Activated gamma-delta T cell treated with Interleukin-2 at 50 U/mL for 16 hours (primary cell): ENCODE measurements around the gene DNAH6.

Experiments
- DNase-seq: peaks from one replicate; pipeline ENCODE4 v3.0.0-alpha.2; 2020

The DNAH6 gene

DNA sequence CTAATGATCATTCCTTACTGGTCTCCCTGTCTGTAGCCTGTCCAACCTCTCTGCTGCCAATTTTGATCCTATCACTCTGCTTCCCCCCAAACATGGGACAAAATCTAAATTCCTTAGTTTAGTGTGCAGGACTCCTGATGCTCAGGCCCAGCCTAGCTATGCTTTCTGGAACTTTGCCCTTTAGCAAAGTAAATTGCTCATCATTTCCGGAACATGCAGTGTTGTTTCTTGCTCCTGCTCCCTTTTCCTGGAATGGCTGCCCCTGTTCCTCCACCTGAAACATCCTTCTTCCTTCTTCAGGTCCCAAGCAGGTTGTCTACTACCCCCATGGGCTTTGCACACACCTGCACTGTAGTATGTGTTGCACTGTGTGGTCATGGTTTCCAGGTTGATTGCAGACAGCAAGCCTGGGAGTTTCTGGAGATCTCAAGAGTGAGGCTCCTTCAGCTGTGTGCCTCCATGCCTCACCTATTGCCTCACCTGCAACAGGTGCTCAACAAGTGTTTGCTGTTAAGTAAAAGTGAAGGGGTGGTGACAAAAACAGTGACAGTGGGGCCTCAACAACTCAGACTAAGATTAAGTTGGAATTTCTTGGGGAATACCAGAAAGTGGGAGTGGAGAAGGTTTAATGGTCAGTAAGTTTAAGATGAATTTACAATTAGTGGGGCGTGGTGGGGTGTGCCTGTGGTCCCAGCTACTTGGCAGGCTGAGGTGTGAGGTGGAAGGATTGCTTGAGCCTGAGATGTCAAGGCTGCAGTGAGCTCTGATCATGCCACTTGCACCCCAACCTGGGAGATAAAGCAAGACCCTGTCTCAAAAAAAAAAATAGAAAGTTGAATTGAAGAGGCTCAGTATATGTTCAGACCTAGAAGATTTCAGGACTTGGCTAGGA lies 120.0 kb downstream of the DNAH6 start:
- no peak for DNase-seq

- DNase-seq, result no peak
Observed at GRCh38 chr2:84639751-84640150, 123.5 kb downstream of the DNAH6 start.

DNA sequence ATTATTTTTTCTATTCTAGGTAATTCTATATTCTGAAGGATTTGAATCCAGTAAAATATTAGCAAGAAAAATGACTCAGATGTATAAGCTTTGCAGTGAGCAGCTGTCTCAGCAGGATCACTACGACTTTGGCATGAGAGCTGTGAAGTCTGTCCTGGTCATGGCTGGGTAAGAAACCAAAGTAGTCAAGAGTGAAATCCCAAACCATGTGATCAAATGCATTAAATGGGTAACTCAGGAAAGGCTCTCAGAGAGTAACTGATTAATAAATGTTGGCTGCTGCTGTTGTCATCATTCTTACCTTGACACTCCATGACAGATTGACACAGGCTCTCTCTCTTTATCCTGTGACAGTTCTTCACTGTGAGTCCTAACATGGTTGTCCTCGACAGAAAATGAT lies 124.1 kb downstream of the DNAH6 start:
- DNase-seq, result no peak

GRCh38 chr2:84641021-84641420 lies 124.7 kb downstream of the DNAH6 start:
- DNase-seq, result no peak

- no peak for DNase-seq
Observed at GRCh38 chr2:84643991-84644390, 127.7 kb downstream of the DNAH6 start.

GRCh38 chr2:84646514-84646913 lies 130.2 kb downstream of the DNAH6 start:
- DNase-seq, result no peak

DNA sequence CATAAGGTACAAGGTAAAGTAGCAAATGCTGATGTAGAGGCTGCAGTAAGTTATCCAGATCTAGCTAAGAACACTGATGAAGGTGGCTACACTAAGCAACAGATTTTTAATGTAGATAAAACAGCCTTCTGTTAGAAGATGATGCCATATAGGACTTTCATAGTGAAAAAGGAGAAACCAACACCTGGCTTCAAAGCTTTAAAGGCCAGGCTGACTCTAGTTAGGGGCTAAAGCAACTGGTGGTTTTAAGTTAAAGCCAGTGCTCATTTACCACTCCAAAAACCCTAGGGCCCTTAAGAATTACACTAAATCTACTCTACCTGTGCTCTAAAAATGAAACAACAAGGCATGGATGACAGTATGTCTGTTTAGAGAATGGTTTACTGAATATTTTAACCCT lies 131.0 kb downstream of the DNAH6 start:
- DNase-seq, result no peak

- no peak for DNase-seq
Observed at GRCh38 chr2:84649058-84649457, 132.8 kb downstream of the DNAH6 start.

- no peak for DNase-seq
Observed at GRCh38 chr2:84649487-84650142, 133.3 kb downstream of the DNAH6 start.

DNA sequence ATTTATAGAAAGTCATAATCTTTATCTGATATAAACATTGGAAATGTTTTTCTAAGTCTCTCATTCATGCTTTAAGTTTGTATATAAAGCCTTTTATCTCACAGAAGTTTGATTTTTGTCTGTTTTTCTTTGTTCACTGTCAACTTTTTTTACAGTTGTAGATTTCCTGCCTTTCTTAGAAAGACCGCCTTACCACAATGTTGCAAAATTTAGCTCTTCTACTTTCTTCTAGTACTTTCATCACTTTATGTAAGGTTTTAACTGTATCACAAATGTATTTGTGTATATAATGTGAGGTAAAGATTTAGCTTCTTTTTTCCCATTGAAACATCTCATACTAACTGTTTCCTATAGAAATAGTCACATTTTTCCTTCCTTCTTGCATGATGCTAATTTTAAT lies 136.1 kb downstream of the DNAH6 start:
- DNase-seq, result no peak

DNA sequence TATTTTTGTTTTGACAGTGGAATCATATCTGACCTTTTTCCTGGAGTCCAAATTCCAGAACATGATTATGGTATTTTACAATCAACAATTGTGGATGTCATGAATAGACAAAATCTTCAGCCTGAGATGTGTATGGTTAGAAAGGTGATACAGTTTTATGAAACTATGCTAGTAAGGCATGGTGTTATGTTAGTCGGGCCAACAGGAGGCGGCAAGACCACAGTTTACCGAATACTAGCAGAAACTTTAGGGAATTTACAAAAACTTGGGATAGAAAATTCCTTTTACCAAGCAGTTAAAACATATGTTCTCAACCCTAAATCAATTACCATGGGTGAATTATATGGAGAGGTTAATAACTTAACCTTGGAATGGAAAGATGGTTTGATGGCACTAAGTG lies 137.0 kb downstream of the DNAH6 start:
- no peak for DNase-seq

- no peak for DNase-seq
Observed at GRCh38 chr2:84654414-84654813, 138.1 kb downstream of the DNAH6 start.

- no peak for DNase-seq
Observed at GRCh38 chr2:84669122-84669521, 152.8 kb downstream of the DNAH6 start.

- no peak for DNase-seq
Observed at GRCh38 chr2:84674099-84674498, 157.8 kb downstream of the DNAH6 start.

GRCh38 chr2:84674586-84674985 lies 158.3 kb downstream of the DNAH6 start:
- DNase-seq, result no peak

GRCh38 chr2:84676295-84676694 lies 160.0 kb downstream of the DNAH6 start:
- no peak for DNase-seq

GRCh38 chr2:84678214-84678613 lies 161.9 kb downstream of the DNAH6 start:
- DNase-seq, result no peak

GRCh38 chr2:84686783-84687476 lies 170.6 kb downstream of the DNAH6 start:
- DNase-seq, result no peak

GRCh38 chr2:84687498-84688149 lies 171.3 kb downstream of the DNAH6 start:
- no peak for DNase-seq

- no peak for DNase-seq
Observed at GRCh38 chr2:84690225-84690624, 173.9 kb downstream of the DNAH6 start.

DNA sequence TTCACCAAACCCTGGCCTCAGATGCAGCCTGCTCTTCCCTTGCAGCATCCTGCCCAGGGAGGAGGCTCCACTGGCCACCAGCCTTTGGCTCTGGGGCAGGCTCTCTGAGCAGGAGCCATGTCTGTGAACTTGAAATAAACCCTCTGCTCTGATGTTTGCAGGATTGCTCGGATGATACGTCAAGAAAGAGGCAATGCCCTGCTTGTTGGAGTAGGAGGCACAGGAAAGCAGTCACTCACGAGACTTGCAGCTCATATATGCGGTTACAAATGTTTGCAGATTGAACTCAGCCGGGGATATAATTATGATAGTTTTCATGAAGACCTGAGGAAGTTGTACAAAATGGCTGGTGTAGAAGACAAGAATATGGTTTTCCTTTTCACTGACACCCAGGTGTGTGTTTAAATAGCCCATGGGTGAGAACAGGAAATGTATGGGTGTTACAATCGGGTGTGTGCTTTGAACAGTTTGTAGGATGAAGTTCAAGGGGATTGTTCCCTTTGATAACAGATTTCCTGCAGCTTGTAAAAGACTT lies 177.9 kb downstream of the DNAH6 start:
- no peak for DNase-seq

- DNase-seq, result no peak
Observed at GRCh38 chr2:84697895-84698294, 181.6 kb downstream of the DNAH6 start.

GRCh38 chr2:84700006-84700405 lies 183.7 kb downstream of the DNAH6 start:
- DNase-seq, result no peak
